VCaP (cell line): ENCODE results near the gene CLSTN2.

Source experiments
- H3K27ac ChIP-seq: fragments of 450-650 bp; 2 replicates; pipeline ENCODE4 v1.5.1; 2017
- TF ChIP-seq, protein P1 (sequence below): fragments of 450-650 bp; conservative IDR thresholded peaks from 2 replicates; pipeline ENCODE4 v1.5.1; 2017; ENCODE audit warnings: mild to moderate bottlenecking, moderate library complexity

Gene CLSTN2

DNA sequence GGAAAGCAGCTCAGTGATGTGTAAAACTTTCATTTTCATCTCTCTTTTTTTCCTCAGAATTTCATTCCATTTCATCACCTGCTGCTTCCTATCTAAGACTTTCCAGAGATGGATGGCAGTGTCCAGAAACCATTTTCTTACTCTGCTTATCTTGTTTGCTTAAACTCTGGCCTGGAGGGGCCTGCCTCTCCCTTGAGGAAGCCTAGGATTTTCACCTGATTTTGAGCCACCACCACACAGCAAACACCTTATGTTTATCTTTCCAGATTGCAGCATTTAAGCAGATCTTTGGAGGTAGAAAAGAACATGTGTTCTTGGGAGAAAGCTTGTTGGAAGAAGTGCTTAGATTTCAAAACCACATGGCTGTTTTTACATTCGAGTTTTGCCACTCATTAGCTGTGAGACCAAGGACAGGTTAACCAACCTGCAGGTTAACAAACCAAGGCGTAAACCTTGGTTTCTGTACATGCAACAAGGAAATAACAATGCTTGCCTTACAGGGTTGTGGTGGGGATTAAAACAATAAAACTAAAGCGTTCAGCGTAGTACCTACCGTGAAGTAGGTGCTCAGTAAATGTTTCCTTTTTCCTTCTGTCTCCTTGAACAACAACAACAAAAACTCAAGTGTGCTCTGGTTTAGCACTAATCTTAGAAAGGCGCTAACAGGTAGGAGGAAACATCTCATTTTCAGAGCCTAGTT is 120.3 kb downstream of the CLSTN2 start:
- no peak overlapping the region for H3K27ac ChIP-seq
- TF ChIP-seq, protein P1, sequence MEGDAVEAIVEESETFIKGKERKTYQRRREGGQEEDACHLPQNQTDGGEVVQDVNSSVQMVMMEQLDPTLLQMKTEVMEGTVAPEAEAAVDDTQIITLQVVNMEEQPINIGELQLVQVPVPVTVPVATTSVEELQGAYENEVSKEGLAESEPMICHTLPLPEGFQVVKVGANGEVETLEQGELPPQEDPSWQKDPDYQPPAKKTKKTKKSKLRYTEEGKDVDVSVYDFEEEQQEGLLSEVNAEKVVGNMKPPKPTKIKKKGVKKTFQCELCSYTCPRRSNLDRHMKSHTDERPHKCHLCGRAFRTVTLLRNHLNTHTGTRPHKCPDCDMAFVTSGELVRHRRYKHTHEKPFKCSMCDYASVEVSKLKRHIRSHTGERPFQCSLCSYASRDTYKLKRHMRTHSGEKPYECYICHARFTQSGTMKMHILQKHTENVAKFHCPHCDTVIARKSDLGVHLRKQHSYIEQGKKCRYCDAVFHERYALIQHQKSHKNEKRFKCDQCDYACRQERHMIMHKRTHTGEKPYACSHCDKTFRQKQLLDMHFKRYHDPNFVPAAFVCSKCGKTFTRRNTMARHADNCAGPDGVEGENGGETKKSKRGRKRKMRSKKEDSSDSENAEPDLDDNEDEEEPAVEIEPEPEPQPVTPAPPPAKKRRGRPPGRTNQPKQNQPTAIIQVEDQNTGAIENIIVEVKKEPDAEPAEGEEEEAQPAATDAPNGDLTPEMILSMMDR, result no peak

GRCh38 chr3:140056047-140056446 is 121.1 kb downstream of the CLSTN2 start:
- TF ChIP-seq, protein P1, result no peak
- H3K27ac ChIP-seq, result no peak overlapping the region

- TF ChIP-seq, protein P1, result no peak
- no peak overlapping the region for H3K27ac ChIP-seq
Observed at GRCh38 chr3:140061211-140061610, 126.2 kb downstream of the CLSTN2 start.

- TF ChIP-seq, protein P1, result no peak
- H3K27ac ChIP-seq, result no peak overlapping the region
Observed at GRCh38 chr3:140062461-140062860, 127.5 kb downstream of the CLSTN2 start.

GRCh38 chr3:140067487-140067886 is 132.5 kb downstream of the CLSTN2 start:
- H3K27ac ChIP-seq, result no peak overlapping the region
- TF ChIP-seq, protein P1, result no peak

DNA sequence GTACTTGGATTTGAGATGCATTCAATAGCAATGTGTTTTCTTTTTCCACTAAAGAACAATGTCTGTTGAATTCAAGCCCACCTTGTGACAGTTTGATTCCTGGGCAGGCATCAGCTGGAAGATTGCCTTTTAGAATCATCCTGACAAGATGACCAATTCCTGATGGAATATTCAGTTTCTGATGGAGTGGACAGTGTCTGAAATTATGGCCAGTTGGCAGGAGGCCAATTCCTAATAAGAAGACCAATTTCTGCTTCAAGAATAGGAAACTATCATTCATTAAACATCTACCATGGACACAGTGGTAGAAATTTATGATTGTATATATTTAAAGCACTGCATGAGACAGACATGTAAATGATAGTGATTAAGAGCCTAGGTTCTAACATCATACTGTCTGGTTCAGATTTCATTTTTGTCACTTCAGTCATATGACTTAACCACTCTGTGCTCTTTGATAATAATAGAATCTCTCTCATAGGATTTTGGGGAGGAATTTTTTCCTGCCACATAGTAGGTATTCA is 133.6 kb downstream of the CLSTN2 start:
- no peak overlapping the region for H3K27ac ChIP-seq
- TF ChIP-seq, protein P1, result no peak

DNA sequence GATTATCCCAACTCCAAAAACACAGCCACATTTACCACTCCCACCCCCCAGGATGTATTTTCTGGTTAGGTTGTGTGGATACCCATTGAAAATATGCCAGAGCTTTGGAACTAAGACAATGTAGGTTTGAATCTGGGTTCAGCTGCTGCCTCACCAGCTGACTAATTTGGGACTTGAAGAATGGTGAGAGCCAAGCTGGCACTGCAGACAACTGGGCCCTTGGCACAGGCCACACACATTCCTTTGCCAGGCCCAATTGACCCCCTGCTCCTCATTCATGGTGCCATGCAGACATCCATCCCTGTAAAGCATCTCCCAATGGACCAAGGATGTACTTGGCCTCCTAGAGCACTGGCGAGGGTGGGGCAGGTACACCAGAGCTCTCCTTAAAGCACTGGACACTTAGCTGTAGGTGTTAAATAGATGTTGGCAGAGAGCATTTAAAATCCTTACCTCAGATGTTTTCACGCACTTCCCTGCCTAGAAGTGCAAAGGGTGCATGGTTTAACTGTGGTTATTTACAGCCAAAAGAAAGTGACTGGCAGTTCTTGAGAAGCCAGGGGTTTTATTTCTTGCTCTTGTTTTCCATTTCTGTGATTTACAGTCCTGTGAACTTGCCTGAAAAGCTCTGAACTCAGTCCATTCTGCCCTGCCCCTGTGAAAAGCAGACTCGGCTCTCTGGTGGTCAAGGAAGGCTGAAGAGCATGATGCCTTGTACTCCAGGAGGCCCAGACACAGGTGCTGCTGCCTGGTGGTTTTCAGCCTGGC is 138.5 kb downstream of the CLSTN2 start:
- TF ChIP-seq, protein P1, result no peak
- no peak overlapping the region for H3K27ac ChIP-seq
